Measurements from ENCODE around the gene VWA3A. TPM values are rescaled to one million over a fixed set of nuclear protein-coding genes. Genes with fewer than 3 reads are reported as not detected.
A peak's percentile ranks its signal among the peaks of the same experiment; 100 is the strongest.

VWA3A gene
- total and polyA plus RNA-seq, 4 donors, result 0.13 to 0.39 (median 0.19) TPM

DNA sequence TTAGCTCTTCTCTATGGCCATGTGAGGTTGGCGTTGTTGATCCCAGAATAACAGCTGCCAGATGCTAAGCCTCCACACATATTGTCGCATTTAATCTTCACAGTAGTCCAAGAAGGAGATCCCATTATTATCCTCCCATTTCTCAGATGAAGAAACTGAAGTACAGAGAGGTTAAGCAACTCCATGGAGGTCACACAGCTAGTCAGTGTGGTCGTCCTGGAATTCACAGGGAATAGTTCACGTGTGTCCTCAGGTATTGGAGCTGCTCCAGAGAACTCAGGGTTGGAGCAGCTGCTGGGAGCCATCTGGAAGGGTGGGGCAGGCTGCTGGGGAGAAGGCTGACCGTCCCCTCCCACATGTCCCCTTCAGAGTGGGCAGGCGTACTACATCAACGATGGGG lies 89.5 kb downstream of the VWA3A start:
- no peaks in the 10 kb centered on the region for H3K36me3 ChIP-seq (ENCODE audit: control insufficient read depth in 1 of 2, insufficient read depth in 2 of 2, low read length in 1 of 2)
- H3K9me3 ChIP-seq (ENCODE audit: control insufficient read depth, low read length), result no peaks in the 10 kb centered on the region
- no peak overlapping the region for H3K4me3 ChIP-seq (ENCODE audit: low read length in 2 of 2)
- no peaks in the 10 kb centered on the region for H3K27me3 ChIP-seq (ENCODE audit: control insufficient read depth in 1 of 2, insufficient read depth in 2 of 2, low read length in 1 of 2)
- no peak overlapping the region for H3K27ac ChIP-seq (ENCODE audit: low read depth in 1 of 2, low read length in 2 of 2)
- DNase-seq (no peak), ATAC-seq (ENCODE audit: low FRiP score) (no peak)
- WGBS, 2 donors, result 83 to 85% methylated on average over 7 of the region's 7 CpGs
- intact Hi-C loops (cut with DNase I), result loop anchor here in 1 of 2 donors (10.0 kb wide), 1 partner anchor 577 kb away; no protein-coding TSS in a partner anchor
- H3K4me1 ChIP-seq (ENCODE audit: control insufficient read depth in 1 of 2, insufficient read depth in 2 of 2, low read length in 2 of 2), result no peaks in the 10 kb centered on the region

DNA sequence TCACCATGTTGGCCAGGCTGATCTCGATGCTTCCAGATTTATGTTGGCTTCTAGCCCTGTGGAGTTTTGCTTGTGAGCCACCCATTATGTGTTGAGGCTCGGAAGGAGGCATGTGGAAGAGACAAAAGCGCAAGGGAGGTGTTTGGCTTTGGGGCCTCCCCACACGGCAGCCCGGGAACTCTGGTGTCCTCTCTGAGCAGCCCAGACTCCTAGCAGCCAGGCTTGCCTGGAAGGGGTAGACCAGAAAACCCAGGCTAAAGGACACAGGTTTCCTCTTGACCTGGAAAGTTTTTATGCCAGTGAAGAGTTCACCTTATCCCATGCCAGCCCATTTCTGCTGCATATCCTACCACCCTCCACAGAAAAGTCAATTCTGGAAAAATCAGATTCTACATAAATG lies 91.0 kb downstream of the VWA3A start:
- H3K4me1 ChIP-seq (ENCODE audit: control insufficient read depth in 1 of 2, insufficient read depth in 2 of 2, low read length in 2 of 2), result no peaks in the 10 kb centered on the region
- H3K9me3 ChIP-seq (ENCODE audit: control insufficient read depth, low read length), result no peaks in the 10 kb centered on the region
- no peaks in the 10 kb centered on the region for H3K36me3 ChIP-seq (ENCODE audit: control insufficient read depth in 1 of 2, insufficient read depth in 2 of 2, low read length in 1 of 2)
- ATAC-seq (ENCODE audit: low FRiP score) (no peak), DNase-seq (no peak)
- H3K4me3 ChIP-seq (ENCODE audit: low read length in 2 of 2), result no peak overlapping the region
- WGBS, 2 donors, result 52 to 61% methylated on average over 5 of the region's 5 CpGs
- H3K27me3 ChIP-seq (ENCODE audit: control insufficient read depth in 1 of 2, insufficient read depth in 2 of 2, low read length in 1 of 2), result no peaks in the 10 kb centered on the region
- intact Hi-C loops (cut with DNase I), result loop anchor here in 1 of 2 donors (10.0 kb wide), 1 partner anchor 579 kb away; no protein-coding TSS in a partner anchor
- H3K27ac ChIP-seq (ENCODE audit: low read depth in 1 of 2, low read length in 2 of 2), result no peak overlapping the region

GRCh38 chr16:22183901-22184614 lies 91.7 kb downstream of the VWA3A start:
- WGBS, 2 donors, result 84 to 89% methylated on average over 11 of the region's 11 CpGs
- Histone ChIP-seq H3K4me1 (ENCODE audit: control insufficient read depth in 1 of 2, insufficient read depth in 2 of 2, low read length in 2 of 2) (no peaks in the 10 kb centered on the region), H3K27ac (ENCODE audit: low read depth in 1 of 2, low read length in 2 of 2) (no peak overlapping the region), H3K27me3 (ENCODE audit: control insufficient read depth in 1 of 2, insufficient read depth in 2 of 2, low read length in 1 of 2) (no peaks in the 10 kb centered on the region), H3K36me3 (ENCODE audit: control insufficient read depth in 1 of 2, insufficient read depth in 2 of 2, low read length in 1 of 2) (no peaks in the 10 kb centered on the region), H3K9me3 (ENCODE audit: control insufficient read depth, low read length) (no peaks in the 10 kb centered on the region), H3K4me3 (ENCODE audit: low read length in 2 of 2) (no peak overlapping the region)
- intact Hi-C loops (cut with DNase I), result loop anchor here in 1 of 2 donors (10.0 kb wide), 1 partner anchor 579 kb away; no protein-coding TSS in a partner anchor
- peak in 1 of 2 donors; percentile 55 for DNase-seq
- no peak for ATAC-seq (ENCODE audit: low FRiP score)

DNA sequence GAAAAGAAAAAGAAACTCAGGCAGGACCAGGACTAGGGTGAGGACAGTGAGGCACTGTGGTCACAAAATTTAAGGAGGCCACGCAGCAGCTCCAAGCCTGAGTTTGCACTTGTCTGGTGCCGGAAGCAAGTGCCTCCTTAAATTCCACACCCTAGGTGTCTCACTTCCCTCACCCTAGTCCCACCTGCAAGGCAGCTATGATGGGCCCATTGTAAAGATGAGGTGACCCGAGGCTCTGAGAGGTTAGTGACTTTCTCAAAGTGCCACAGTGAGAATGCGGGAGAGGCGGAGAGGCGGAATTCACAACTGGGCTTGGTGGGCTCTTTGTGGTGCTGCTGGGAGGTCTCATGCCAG lies 92.3 kb downstream of the VWA3A start:
- intact Hi-C loops (cut with DNase I), result loop anchor here in 1 of 2 donors (10.0 kb wide), 1 partner anchor 580 kb away; no protein-coding TSS in a partner anchor
- WGBS, 2 donors, result 89 to 91% methylated on average over 6 of the region's 6 CpGs

GRCh38 chr16:22186517-22186916 lies 94.2 kb downstream of the VWA3A start:
- Histone ChIP-seq H3K4me3 (ENCODE audit: low read length in 2 of 2) (no peak overlapping the region), H3K4me1 (ENCODE audit: control insufficient read depth in 1 of 2, insufficient read depth in 2 of 2, low read length in 2 of 2) (no peaks in the 10 kb centered on the region), H3K27me3 (ENCODE audit: control insufficient read depth in 1 of 2, insufficient read depth in 2 of 2, low read length in 1 of 2) (no peaks in the 10 kb centered on the region), H3K27ac (ENCODE audit: low read depth in 1 of 2, low read length in 2 of 2) (no peak overlapping the region), H3K9me3 (ENCODE audit: control insufficient read depth, low read length) (no peaks in the 10 kb centered on the region), H3K36me3 (ENCODE audit: control insufficient read depth in 1 of 2, insufficient read depth in 2 of 2, low read length in 1 of 2) (no peaks in the 10 kb centered on the region)
- intact Hi-C loops (cut with DNase I), result loop anchor here in 1 of 2 donors (5.0 to 10.0 kb wide), 3 partner anchors 109 to 582 kb away; partner anchors contain the start of gene UQCRC2
- ATAC-seq (ENCODE audit: low FRiP score), result no peak
- no peak for DNase-seq
- 67 to 71% methylated on average over 3 of the region's 3 CpGs for WGBS, 2 donors

More for the DNA sequence above, 92.3 kb downstream of the VWA3A start:
- ATAC-seq (ENCODE audit: low FRiP score) (no peak), DNase-seq (no peak)
- Histone ChIP-seq H3K27me3 (ENCODE audit: control insufficient read depth in 1 of 2, insufficient read depth in 2 of 2, low read length in 1 of 2) (no peaks in the 10 kb centered on the region), H3K4me1 (ENCODE audit: control insufficient read depth in 1 of 2, insufficient read depth in 2 of 2, low read length in 2 of 2) (no peaks in the 10 kb centered on the region), H3K36me3 (ENCODE audit: control insufficient read depth in 1 of 2, insufficient read depth in 2 of 2, low read length in 1 of 2) (no peaks in the 10 kb centered on the region), H3K9me3 (ENCODE audit: control insufficient read depth, low read length) (no peaks in the 10 kb centered on the region), H3K27ac (ENCODE audit: low read depth in 1 of 2, low read length in 2 of 2) (no peak overlapping the region), H3K4me3 (ENCODE audit: low read length in 2 of 2) (no peak overlapping the region)

- no peak overlapping the region for H3K27ac ChIP-seq (ENCODE audit: low read depth in 1 of 2, low read length in 2 of 2)
- H3K4me1 ChIP-seq (ENCODE audit: control insufficient read depth in 1 of 2, insufficient read depth in 2 of 2, low read length in 2 of 2), result no peaks in the 10 kb centered on the region
- H3K9me3 ChIP-seq (ENCODE audit: control insufficient read depth, low read length), result no peaks in the 10 kb centered on the region
- no peak overlapping the region for H3K4me3 ChIP-seq (ENCODE audit: low read length in 2 of 2)
- WGBS, 2 donors, result 72 to 73% methylated on average over 2 of the region's 2 CpGs
- no peaks in the 10 kb centered on the region for H3K27me3 ChIP-seq (ENCODE audit: control insufficient read depth in 1 of 2, insufficient read depth in 2 of 2, low read length in 1 of 2)
- ATAC-seq (ENCODE audit: low FRiP score) (no peak), DNase-seq (no peak)
- intact Hi-C loops (cut with DNase I), result loop anchor here (1.0 to 10.0 kb wide), 6 partner anchors 111 to 583 kb away; partner anchors contain the start of genes PDZD9 (in 2 of the 2) and UQCRC2 (in 2 of the 2)
- no peaks in the 10 kb centered on the region for H3K36me3 ChIP-seq (ENCODE audit: control insufficient read depth in 1 of 2, insufficient read depth in 2 of 2, low read length in 1 of 2)
These were observed 95.9 kb downstream of the VWA3A start for GRCh38 chr16:22188267-22188594.

DNA sequence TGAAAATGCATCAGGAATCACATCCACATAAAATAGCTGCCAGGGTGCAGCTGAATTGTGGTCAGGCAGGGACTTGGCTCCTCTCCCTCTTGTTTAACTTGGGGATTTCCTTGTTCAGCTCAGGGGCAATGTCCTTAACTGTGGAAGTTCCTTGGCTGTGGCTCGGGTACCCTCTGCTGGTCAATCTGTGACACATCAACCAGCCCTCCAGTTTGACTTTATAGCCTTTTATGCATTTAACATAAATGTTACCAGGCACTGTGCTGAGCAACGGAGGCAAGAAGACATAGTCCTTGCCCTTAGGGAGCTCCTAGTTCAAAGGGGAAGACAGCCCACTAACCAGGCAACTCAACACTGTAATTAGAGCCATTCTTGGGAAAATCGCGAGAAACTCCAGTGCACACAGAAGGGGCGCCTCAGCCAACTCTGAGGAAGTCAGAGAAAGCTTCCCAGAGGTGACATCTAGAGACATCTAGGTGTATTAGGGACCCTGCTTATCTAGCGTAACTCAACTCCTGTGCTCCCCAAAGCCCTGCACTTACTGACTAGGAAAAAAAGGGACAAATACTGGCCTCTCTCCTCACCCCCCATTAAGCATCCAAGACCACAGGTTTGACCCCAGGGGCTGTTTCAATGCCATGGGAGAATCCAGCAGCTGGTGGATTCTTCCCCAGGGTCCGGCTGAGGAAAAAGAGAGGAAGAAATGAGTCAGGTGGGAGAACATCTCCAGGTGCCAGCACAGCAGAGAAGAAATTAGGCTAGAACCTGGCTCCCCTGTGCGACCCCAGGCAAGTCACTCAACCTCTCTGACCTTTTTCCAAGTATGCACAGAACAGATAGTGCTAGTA lies 96.5 kb downstream of the VWA3A start:
- Histone ChIP-seq H3K27me3 (ENCODE audit: control insufficient read depth in 1 of 2, insufficient read depth in 2 of 2, low read length in 1 of 2) (no peaks in the 10 kb centered on the region), H3K4me3 (ENCODE audit: low read length in 2 of 2) (no peak overlapping the region), H3K36me3 (ENCODE audit: control insufficient read depth in 1 of 2, insufficient read depth in 2 of 2, low read length in 1 of 2) (no peaks in the 10 kb centered on the region), H3K27ac (ENCODE audit: low read depth in 1 of 2, low read length in 2 of 2) (no peak overlapping the region), H3K9me3 (ENCODE audit: control insufficient read depth, low read length) (no peaks in the 10 kb centered on the region), H3K4me1 (ENCODE audit: control insufficient read depth in 1 of 2, insufficient read depth in 2 of 2, low read length in 2 of 2) (no peaks in the 10 kb centered on the region)
- peak; percentile 79 to 80 for DNase-seq
- intact Hi-C loops (cut with DNase I), result loop anchor here (1.0 to 10.0 kb wide), 6 partner anchors 112 to 584 kb away; partner anchors contain the start of genes PDZD9 (in 2 of the 2) and UQCRC2 (in 2 of the 2)
- 36 to 39% methylated on average over 8 of the region's 8 CpGs for WGBS, 2 donors
- ATAC-seq (ENCODE audit: low FRiP score), result no peak

- WGBS, 2 donors, result 1 to 3% methylated on average over 18 of the region's 18 CpGs
- ATAC-seq (ENCODE audit: low FRiP score), result no peak
- H3K27me3 ChIP-seq (ENCODE audit: control insufficient read depth in 1 of 2, insufficient read depth in 2 of 2, low read length in 1 of 2), result no peaks in the 10 kb centered on the region
- no peaks in the 10 kb centered on the region for H3K9me3 ChIP-seq (ENCODE audit: control insufficient read depth, low read length)
- H3K4me3 ChIP-seq (ENCODE audit: low read length in 2 of 2), result peak overlapping the region; percentile 15 to 21
- intact Hi-C loops (cut with DNase I), result loop anchor here (2.0 to 10.0 kb wide), 6 partner anchors 112 to 585 kb away; partner anchors contain the start of genes UQCRC2 (in 2 of the 2) and PDZD9 (in 1 of the 2)
- no peaks in the 10 kb centered on the region for H3K4me1 ChIP-seq (ENCODE audit: control insufficient read depth in 1 of 2, insufficient read depth in 2 of 2, low read length in 2 of 2)
- H3K36me3 ChIP-seq (ENCODE audit: control insufficient read depth in 1 of 2, insufficient read depth in 2 of 2, low read length in 1 of 2), result no peaks in the 10 kb centered on the region
- DNase-seq, result peak; percentile 79 to 80
- peak overlapping the region in 1 of 2 donors; percentile 78 for H3K27ac ChIP-seq (ENCODE audit: low read depth in 1 of 2, low read length in 2 of 2)
These were observed 97.2 kb downstream of the VWA3A start for GRCh38 chr16:22189473-22190080.

Data from aorta (tissue), 5 donors.